Activated CD4-positive, alpha-beta T cell treated with anti-CD3 and anti-CD28 coated beads, Interleukin-2, amount 50 U/mL, for 1 hour (primary cell): ENCODE results near the gene ZCWPW2.

Experiments used
- DNase-seq: peaks from one replicate; pipeline ENCODE4 v3.0.0-alpha.2; 2020

ZCWPW2 gene

GRCh38 chr3:28348629-28349468 is at the start of gene ZCWPW2, which contains the start of gene AZI2:
ZCWPW2 (plus strand) TSS chr3:28348721; CDS start chr3:28413069, 64,348 bp downstream.
AZI2 (minus strand) TSS chr3:28348824; CDS start chr3:28340617, 8,207 bp downstream.
- DNase-seq, result peak; percentile 90

- no peak for DNase-seq
Measured at GRCh38 chr3:28299705-28300104, 48.8 kb upstream of the ZCWPW2 start.

GRCh38 chr3:28300345-28300962 is 48.1 kb upstream of the ZCWPW2 start:
- no peak for DNase-seq

- DNase-seq, result no peak
Measured at GRCh38 chr3:28301688-28302087, 46.8 kb upstream of the ZCWPW2 start.

GRCh38 chr3:28308196-28308595 is 40.3 kb upstream of the ZCWPW2 start:
- no peak for DNase-seq

- DNase-seq, result no peak
Measured at GRCh38 chr3:28315711-28316110, 32.8 kb upstream of the ZCWPW2 start.

- DNase-seq, result no peak
Measured at GRCh38 chr3:28316226-28316625, 32.3 kb upstream of the ZCWPW2 start.

- peak; percentile 8 for DNase-seq
Measured at GRCh38 chr3:28317438-28318022, 31.0 kb upstream of the ZCWPW2 start.

GRCh38 chr3:28320981-28321380 is 27.5 kb upstream of the ZCWPW2 start:
- no peak for DNase-seq

GRCh38 chr3:28322464-28322863 is 26.1 kb upstream of the ZCWPW2 start:
- no peak for DNase-seq

- DNase-seq, result no peak
Measured at GRCh38 chr3:28326458-28326926, 22.0 kb upstream of the ZCWPW2 start.

- DNase-seq, result no peak
Measured at GRCh38 chr3:28328188-28329151, 20.1 kb upstream of the ZCWPW2 start.

GRCh38 chr3:28334552-28334951 is 14.0 kb upstream of the ZCWPW2 start:
- no peak for DNase-seq

GRCh38 chr3:28335246-28335645 is 13.3 kb upstream of the ZCWPW2 start:
- DNase-seq, result no peak

GRCh38 chr3:28337230-28337629 is 11.3 kb upstream of the ZCWPW2 start:
- DNase-seq, result no peak

GRCh38 chr3:28343144-28343543 is 5.4 kb upstream of the ZCWPW2 start:
- no peak for DNase-seq

GRCh38 chr3:28345690-28346089 is 2.8 kb upstream of the ZCWPW2 start:
- no peak for DNase-seq

- DNase-seq, result no peak
Measured at GRCh38 chr3:28347374-28348264, 902 bp upstream of the ZCWPW2 start.

GRCh38 chr3:28348265-28348628 is 274 bp upstream of the ZCWPW2 start:
- no peak for DNase-seq

GRCh38 chr3:28349469-28350000 is 1.0 kb downstream of the ZCWPW2 start:
- no peak for DNase-seq

- DNase-seq, result no peak
Measured at GRCh38 chr3:28376424-28376823, 27.9 kb downstream of the ZCWPW2 start.
